NCI-H460 (cell line): ENCODE results near the gene GSN. TPM values are rescaled to one million over a fixed set of nuclear protein-coding genes. Genes with fewer than 3 reads are reported as not detected.
A peak's percentile ranks its signal among the peaks of the same experiment; 100 is the strongest.

Experiments used
- DNase-seq: peaks from one replicate; pipeline ENCODE4 v3.0.0-alpha.2; 2016; ENCODE audit warnings: low read depth; ENCODE audit errors: extremely low read depth
- total RNA-seq: library from RNA; depleted of rRNA; stranded (reverse); fragments of >200 nt; shearing (Covaris generic); gene quantifications from 2 replicates; pipeline ENCODE4 v1.2.3, GENCODE V29; 2014

GSN gene
- total RNA-seq, 1 experiment from 2014 or later: 15.5 TPM

DNA sequence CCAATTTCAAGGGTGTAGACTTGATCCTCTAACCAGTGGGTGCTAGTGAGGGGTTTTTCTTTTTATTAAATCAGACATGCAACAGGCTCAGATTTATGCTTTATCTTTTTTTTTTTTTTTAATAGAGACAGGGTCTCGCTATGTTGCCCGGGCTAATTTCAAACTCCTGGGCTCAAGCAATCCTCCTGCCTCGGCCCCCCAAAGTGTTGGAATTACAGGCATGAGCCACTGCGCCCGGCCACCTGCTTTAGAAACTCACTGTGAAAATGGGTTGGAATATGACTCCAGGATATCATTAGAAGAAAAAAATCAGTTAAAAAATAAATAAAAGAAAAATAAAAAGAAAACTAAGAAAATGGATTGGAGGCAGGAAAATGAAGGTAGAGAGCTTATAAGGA is 51.4 kb downstream of the GSN start:
- DNase-seq: no peak

DNA sequence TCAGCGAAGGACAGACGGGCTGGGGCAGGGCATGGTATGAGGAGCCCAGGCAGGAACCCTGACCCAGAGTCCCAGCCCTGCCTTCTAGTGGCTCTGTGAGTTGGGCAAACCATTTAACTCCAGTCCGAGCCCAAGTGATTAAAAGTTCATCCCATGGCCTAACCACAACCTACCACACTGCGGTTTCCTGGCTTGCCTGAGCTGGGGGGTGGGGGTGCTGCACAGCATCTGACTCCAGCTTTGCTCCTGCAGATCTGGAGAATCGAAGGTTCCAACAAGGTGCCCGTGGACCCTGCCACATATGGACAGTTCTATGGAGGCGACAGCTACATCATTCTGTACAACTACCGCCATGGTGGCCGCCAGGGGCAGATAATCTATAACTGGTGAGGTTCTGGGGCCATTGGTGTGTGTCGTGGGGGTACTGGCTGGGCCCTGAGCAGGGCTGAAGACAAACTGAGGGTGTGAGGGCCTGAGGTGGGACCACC is 53.1 kb downstream of the GSN start:
- no peak for DNase-seq

DNA sequence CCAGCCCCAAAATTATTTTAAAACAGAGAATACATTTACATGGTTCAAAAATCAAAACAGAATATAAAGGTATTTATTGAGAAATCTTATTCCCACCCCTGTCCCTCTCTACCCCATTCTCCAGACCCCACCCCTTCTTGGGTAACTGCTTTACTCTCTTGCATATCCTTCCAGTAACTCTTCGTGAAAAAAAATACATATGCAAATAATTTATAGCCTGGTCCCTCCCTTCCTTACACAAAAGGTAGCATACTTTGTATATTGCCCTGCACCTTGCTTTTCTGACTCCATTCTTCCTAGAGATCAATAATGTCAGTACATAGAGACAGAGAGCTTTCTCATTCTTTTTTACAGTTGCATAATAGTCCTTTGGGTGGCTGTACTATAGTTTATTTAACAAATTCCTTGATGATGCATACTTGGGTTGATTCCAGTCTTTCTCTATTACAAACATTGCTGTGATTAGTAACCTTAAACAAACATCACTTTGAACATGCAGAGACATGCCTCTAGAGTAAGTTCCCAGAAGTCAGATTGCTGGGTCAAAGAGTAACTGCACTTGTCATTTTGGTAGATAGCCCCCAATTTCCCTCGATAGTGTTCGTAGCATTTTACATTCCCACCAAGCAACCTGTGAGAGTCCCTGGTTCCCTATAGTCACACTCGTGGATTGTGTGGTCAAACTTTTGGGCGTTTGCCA is 54.2 kb downstream of the GSN start:
- peak; percentile 94 for DNase-seq

DNA sequence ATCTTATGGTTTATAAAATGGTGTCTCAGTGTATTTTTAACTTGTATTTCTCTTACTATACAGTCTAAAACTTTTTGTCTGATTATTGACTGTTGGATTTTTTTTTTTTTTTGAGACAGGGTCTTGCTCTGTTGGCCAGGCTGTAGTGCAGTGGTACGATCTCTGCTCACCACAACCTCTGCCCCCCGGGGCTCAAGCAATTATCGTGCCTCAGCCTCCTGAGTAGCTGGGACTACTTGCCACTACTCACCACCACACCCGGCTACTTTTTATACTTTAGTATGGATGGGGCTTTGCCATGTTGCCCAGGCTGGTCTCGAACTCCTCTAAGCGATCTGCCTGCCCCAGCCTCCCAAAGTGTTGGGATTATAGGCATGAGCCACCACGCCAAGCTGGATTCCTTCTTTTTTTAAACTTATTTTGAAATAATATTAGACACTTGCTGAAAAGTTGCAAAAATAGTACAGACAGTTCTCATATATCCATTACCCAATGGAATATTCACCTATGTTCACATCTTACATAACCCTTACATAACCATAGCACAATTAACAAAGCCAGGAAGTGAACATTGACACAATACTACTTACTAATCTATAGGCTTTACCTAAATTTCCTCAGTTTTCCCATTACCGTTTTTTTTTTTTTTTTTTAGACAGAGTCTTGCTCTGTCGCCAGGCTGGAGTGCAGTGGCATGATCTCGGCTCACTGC is 54.9 kb downstream of the GSN start:
- DNase-seq: no peak

DNA sequence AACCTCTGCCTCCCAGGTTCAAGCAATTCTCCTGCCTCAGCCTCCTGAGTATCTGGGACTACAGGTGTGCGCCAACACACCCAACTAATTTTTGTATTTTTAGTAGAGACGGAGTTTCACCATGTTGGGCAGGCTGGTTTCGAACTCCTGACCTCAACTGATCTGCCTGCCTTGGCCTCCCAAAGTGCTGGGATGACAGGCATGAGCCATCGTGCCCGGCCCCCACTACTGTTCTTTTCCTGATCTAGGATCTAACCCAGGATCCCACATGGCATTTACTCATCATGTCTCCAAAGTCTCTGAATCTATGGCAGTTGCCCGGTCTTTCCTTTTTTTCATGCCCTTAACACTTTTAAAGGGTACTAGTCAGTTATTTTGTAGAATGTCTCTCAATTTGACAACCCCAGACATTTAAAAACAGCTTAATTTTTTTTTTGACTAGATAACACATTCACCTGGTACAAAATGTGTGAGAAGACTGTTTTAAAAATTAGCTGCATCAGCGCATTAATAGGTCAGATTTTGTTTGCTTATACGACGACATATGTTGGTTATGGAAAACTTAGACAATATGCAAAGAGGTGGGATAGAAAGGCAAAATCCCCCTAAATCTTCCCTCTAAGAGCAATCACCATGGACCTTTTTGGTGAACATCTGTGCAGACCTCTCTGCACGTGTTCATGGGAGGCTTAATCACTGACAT is 55.6 kb downstream of the GSN start:
- DNase-seq: no peak

DNA sequence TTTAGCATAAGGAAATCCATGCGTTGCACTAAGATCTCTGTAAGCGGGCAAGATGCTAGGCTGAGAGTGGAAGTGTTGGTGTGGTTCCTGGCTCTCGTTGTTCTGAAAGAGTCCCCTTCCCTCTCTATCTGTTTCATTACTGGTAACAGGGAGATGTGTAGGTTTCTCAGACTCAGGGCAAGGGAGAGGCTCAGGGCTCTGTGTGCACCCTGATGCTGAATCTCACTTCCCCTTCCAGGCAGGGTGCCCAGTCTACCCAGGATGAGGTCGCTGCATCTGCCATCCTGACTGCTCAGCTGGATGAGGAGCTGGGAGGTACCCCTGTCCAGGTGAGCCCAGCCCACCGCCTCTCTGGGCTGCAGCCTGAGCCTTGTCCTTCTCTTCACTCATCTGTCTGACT is 56.4 kb downstream of the GSN start:
- DNase-seq: no peak

DNA sequence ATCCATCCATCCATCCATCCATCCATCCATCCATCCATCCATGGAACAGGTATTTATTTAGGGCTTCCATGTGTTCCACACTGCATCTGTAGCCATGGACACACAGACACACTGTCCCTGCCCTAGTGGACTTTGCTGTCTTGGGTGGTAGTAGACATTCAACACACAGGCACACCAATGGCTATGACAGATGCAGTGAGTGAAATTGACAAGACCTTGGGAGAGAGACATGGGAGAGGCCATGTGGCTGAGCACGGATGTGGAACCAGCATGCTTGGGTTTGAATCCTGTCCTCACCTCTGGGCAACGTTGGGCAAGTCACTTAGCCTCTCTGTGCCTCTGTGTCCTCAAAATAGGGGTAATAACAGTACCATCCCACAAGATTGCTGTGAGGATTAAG is 56.8 kb downstream of the GSN start:
- DNase-seq: no peak

DNA sequence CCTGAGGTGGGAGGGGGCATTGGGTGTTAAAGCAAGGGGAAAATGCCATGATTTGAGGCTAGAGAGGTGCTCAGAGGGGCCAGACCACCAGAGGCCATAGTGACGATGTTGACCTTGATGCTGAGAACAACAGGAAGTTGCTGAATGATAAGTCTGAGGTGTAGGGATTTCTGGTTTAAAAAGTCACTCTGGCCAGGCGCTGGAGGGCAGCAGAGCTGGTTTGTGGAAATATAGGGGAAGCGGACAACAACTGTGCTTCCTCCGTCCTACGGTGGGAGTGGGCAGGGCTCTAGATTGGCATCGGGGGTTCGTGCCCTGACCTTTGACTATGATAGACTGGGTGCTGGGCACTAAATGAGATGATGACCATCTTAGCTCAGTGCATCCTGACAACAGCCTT is 57.4 kb downstream of the GSN start:
- no peak for DNase-seq

DNA sequence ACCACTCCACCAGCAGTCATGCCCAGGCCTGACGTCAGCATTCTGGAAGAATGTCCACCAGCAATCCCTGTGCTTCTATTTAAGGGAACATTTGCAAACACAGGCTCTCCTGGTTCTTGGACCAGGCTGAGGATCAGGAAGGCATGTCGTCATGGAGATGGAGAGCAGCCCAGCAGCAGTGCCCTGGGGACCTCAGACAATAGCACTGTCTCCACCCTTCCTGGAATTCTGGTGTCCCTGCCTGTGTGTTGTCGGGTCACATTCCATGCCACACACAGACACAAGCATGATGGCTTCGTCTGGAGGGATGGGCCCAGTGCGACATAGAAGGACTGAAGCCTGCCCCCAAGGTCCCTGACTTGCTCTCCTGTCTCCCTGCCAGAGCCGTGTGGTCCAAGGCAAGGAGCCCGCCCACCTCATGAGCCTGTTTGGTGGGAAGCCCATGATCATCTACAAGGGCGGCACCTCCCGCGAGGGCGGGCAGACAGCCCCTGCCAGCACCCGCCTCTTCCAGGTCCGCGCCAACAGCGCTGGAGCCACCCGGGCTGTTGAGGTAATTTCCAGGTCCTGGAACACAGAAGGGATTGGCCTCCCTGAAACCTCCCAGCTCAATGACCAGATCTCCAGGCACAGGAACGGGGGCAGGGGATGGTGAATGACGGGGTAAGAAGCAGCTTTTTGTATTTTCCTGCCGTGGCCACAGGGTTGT is 58.3 kb downstream of the GSN start:
- peak; percentile 34 for DNase-seq

DNA sequence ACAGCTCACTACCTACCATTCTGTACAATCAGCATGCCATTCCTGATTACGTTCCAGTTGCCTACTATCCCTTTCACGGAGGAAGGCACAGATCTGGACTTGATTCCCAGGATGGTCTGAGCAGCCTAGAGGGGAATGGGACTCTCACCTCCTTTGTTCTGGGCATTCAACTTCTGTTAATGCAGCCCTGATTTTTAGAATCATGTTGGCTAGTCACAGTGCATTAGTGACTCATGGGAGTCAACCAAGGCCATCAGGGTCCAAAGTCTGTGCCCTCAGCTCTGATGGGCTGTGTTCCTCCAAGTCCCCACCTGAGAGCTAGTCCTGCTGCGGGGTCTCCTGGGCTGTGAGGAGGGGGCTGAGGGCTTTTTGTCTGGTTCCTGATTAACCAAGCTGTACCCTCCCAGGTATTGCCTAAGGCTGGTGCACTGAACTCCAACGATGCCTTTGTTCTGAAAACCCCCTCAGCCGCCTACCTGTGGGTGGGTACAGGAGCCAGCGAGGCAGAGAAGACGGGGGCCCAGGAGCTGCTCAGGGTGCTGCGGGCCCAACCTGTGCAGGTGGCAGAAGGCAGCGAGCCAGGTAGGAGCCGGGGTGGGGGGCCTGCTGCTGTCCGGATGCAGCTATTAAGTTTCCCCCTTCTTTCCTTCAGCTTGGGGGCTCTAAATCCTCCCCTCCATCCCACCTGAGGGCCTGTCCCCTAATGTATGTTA is 59.1 kb downstream of the GSN start:
- no peak for DNase-seq

DNA sequence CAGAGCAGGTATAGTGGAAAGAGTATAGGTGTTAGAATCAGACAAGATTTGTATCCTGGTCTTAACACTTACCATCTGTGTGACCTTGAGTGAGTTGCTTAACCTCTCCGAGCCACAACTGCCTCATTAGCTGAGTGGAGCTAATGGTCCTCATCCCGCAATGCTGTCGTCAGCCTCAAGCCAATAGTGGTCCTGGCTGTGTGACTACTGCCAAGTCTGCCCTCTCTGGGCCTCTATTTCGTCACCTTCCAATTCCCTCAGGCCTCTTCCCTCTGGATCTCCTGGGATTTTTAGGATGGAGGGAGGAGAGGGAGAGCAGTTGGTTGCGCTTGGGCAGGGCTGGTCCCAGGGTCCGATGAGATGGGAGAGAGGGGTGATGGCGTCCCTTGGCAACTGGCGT is 60.5 kb downstream of the GSN start:
- no peak for DNase-seq

DNA sequence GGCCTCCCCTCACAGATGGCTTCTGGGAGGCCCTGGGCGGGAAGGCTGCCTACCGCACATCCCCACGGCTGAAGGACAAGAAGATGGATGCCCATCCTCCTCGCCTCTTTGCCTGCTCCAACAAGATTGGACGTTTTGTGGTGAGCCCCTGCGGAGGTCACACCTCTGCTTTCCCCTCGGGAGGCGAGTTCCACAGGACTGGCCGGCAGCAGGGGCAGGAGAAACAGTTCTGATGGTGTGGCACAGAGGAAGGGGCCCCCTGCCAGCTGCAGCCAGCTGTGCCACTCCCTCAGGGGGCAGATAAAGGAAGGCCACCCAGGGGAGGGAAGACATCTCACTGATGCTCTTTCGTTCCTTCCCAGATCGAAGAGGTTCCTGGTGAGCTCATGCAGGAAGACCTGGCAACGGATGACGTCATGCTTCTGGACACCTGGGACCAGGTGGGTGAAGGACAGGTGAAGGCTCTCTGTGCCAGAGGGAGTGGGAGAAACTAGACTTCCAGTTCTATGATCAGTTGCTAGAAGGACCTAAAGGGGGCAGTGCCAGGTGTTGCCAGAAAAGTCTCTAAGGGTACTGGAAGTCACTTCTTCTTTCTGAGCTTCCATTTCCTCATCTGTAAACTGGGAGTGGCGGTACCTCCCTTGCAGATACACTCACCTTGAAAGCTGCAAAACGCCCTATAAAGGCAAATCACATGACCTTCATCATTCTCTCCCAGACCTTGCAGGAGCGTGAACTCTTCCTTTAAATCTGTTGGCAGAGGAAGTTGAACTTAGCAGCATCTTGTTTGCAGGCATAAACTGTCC is 61.1 kb downstream of the GSN start:
- no peak for DNase-seq

DNA sequence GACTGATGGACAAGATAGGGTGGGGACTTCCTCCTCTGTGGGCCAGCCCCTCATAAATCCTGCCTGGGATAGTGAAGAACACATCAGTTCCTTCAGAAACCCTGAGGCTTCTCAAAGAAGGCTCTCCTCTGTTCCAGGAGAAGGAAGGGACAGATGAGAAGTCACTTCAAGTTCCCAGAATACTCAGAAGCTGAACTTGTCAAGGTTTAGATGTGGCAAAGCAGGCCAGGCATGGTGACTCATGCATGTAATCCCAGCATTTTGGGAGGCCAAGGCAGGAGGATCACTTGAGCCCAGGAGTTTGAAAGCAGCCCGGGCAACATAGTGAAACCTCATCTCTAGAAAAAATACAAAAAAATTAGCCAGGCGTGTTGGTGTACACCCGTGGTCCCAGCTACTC is 63.6 kb downstream of the GSN start:
- no peak for DNase-seq

DNA sequence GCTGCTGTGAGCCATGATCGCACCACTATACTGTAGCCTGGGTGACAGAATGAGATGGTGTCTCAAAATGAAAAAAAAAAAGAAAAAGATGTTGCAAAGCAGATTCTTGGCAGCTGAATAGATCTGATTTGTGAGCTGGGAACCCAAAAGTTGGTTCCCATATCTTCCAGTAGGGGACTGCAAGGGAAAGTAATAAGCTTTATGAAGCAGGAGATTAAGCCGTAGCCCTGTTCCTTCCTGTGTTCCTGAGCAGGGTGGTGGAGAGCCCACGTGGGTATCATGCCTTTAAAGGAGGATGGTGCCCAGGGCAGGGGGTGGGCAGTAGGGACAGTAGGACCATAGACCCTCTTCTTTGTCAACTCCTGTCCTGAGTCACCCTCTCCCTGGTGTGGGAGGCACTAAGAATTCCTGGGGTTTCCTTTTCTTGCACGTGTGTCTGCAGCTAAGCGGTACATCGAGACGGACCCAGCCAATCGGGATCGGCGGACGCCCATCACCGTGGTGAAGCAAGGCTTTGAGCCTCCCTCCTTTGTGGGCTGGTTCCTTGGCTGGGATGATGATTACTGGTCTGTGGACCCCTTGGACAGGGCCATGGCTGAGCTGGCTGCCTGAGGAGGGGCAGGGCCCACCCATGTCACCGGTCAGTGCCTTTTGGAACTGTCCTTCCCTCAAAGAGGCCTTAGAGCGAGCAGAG is 64.2 kb downstream of the GSN start:
- no peak for DNase-seq

DNA sequence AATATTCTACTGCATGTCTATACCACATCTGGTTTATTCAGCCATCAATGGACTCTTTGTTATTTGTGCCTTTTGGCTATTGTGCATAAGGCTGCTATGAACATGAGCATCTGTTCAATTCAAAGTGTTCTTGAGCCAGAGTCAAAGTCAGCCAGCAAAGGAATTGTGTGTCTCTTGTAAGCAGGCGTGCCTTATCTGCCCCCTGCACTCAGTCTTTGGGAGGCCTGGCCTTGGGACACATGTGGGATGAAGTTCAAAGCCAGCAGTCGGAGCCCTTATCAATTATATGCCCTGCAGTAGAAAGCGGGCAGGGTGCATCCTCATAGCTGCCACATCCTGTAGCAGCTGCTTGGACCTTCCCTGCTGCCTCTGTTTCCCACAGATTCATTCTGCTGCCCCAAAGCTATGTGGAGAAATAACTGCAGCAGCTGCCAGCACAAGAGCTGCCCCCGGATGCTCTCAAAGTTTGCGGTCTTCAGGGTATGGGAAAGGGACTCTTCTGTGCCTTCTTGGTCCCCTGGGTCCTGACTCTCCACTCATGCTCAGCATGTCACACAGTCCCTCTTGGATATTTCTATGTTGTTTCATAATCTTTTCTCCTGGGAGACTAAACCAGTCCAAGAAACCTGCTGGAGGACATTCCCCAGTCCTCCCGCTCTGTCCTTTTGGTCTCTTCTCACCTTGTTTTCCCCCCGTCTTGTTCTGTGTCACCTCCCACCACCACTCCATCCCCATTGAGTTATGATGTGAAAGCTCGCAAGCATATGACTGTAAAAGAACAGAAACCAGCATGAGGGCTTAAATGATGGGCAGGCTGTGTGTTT is 66.2 kb downstream of the GSN start:
- no peak for DNase-seq

DNA sequence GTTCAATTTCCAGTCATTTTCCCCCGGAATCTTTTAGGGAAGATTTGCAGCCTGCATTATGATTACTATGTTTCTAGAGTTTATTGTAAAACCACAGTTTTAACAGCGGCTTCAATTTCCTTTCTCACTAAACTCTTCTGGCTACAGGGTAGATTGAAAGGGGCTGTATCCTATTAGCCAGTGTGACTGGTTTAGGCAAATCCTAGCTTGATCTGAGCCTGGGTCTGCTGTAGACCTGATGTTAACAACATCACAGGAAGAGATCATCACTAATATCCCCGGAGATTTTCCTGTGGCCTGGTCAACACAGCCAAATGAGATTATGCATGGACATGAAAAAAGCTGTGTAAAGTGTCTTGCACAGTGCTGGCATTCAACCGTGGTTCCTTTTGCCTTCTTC is 68.7 kb downstream of the GSN start:
- no peak for DNase-seq

DNA sequence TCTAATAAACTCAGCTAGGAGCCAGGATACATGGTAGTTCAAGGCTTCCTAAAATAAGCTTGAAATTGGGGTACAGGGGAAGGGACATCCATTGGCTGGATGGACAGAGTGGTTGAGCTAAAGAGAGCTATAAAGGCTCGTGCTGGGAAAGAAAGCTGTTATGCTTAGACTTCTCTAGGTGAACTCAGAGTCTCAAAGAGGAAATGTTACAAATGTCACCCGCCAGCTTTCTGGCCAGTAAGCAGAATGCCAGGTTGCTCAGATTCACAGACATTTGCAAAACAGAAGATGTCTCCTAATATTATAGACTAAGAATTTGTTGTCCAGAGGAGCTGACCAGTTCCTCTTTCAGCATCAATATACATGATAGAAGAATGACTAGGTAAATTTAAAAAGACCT is 71.5 kb downstream of the GSN start:
- no peak for DNase-seq

DNA sequence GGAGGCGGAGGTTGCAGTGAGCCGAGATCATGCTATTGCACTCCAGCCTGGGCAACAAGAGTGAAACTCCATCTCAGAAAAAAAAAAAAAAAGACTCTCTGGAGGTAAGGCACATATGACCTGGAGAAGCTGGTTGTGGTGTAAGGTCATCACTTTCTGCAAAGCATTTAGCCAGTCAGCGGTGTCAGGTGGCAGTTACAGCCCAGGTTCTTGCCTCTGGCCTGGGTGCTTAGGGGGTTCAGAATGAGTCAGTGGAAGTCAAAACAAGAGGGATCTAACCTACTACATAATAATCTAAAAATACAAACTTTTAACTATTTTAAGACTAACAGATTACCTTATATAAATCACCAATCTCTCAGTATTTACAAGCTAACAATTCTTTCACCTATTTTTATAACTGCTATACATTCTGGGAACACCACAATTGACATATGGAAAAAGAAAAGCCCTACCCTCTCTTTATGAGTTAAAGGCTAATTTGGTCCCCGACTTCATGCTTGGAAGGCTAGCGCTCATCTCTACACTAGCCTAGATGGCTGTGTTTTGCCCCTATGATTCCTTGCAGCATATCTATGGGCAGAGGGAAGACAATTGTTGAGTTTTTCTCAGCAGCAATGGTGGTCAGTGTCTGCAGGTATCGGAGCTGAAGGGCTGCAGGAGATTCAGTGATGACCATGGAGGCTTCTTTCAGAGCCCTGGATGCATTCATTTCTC is 72.9 kb downstream of the GSN start:
- DNase-seq: no peak
